CMK (cell line): ENCODE data around the gene MGMT.

Experiments used
- DNase-seq: peaks from one replicate; pipeline ENCODE4 v3.0.0-alpha.2; 2010; ENCODE audit warnings: low read depth

MGMT gene

DNA sequence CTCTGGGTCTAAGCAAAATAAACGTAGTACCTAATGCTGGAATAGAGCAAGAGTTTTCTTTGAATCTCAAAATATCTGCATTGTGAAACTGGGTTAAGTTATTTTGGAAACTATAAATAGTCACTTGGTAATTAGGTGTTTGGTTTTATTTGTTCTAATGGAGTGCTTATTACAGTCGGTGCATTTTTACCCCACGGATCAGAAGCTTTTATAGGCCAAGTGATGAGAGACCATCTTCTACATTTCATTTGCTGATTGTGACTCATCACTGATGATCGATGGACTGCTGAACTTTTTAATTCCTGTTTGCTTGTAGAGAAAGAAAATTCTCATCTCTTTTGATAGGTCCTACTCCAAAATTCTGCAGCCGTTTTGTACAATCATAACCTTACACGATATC, 28.2 kb downstream of the MGMT start:
- DNase-seq = no peak

DNA sequence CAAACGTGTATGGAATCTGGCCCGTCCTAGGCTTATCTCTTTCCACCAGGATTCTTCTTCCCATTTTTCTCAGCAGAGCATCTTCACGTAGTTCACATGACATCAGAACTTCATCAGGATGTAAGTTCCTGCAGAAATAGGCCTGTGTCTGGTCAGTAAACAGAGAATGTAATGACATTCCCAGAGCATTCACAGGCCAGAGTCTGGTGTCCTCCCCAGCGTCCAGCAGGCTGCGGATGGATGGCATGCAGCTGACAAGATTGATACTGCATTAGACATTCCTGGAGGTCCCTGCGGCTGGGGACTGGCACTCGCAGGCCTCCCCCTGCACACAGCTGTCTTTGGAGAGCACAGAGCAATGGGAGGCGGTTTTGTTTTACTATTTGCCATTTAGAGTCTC, 28.7 kb downstream of the MGMT start:
- no peak for DNase-seq

DNA sequence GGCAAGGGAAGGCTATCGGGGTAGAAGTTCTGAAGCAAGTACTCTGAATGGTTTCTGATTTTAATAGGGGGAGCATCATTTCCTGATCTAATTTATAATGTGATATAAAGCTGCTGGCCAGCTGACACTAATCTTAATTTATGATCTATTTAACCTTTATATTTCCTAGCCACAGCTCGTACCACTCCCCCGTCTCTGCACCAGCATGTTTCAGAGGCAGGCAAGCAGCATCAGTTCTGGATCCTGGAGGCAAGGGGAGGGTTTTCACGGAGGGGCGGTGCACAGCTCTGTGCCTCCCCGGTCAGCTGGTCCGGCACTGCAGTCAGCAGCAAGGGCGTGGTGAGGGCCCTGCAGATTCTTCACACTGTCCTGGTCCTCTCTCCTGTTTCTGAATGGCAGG, 30.0 kb downstream of the MGMT start:
- DNase-seq = no peak

DNA sequence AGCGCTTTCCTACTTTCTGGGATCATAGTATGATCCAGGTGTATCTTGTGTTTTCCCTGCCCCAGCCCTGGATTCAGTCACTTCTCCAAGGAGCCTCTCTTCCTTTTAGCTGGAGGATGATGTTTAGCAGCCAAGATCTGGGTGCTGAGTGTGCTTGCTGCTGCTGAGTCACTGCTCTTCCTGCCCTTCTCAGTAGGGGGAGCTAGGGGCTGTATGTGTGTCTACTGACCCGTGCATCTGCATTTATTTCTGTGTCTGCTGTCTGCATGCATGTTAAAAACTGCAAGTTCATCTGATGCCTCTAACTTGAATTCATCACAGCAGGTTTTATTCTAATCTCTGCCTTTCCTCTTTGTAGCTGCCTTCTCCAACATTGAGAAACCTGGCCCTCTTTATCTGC, 31.6 kb downstream of the MGMT start:
- no peak for DNase-seq

DNA sequence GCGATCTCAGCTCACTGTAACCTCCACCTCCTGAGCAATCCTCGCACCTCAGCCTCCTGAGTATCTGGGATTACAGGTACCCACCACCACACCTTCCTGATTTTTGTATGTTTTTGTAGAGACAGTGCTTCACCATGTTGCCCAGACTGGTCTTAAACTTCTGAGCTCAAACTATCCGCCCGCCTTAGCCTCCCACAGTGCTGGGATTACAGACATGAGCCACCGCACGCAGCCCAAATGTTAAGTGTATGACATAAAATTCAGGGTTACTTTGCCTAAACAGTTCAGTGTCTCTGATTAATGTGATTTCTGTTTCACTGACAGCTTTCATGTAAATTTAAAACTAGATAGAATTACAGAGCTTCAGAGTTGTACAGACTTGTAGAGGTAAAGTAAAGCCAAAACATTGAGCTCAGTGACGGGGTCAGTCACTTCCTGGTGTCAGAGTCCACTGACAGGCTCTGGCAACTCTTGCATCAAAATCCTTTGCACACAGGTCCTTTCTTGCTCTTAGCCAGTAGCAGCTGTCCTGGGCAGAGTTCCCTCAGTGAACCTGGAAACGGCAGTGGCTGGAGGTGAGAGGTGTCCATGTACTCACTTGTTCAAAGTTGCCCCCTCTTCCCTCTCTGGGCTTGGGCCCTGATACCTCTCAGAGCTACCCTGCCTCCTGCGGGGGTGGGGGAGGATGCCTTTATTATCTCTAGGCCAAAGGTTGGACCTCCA, 33.7 kb downstream of the MGMT start:
- DNase-seq = no peak

DNA sequence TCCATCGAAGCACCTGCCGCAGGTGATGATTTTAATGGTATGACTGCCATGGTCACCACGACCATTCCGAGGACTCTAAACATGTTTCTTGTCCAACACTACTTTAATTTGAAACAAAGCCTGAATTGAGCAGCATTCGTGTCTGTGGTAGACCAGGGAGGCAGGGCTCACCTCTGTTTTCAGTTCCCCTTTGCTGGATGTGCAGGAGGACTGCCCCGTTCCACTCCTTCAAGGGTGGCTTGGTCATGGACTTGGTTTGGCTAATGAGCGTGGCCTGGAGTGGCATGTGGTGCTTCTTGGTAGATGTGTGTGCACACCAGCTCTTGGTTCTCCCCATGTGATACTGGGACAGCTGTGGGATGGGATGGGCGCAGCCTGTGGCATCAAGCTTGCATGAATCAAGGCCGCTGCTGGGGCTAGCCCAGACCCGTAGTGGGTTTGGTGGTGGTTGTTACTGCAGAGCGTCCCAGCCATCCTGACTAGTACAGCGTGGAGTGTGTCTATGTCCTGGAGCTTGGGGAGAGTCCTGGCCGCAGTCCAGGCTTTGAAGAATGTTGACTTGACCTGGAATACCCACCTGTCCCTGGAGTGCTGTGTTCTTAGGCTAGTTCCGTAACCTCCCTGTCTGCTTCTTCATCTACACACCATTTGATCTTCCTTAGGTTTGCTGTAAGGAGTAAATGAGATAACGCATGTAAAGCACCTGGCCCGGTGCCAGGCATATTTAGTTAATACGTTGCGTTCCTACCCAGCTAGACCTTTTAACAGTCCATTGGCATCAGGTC, 34.8 kb downstream of the MGMT start:
- DNase-seq = no peak

DNA sequence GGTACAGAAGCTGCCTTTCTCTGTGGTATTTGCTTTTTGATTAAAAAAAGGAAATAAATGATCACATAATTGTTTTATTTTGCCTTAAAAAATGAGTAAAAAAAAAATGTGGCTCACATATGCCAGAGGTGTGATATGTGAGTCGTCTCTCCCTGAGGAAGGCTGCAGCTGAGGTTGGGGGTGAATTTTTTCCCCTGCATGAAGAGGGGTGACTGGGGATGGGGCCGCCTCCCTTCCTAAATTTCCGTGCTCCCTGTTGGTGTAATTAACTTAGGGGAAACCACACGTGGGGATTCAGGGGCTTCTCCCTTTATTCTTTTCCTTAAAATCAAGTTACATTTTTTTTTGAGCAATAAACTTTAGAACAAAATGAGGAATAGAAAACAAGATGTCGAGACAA, 35.4 kb downstream of the MGMT start:
- DNase-seq = no peak

DNA sequence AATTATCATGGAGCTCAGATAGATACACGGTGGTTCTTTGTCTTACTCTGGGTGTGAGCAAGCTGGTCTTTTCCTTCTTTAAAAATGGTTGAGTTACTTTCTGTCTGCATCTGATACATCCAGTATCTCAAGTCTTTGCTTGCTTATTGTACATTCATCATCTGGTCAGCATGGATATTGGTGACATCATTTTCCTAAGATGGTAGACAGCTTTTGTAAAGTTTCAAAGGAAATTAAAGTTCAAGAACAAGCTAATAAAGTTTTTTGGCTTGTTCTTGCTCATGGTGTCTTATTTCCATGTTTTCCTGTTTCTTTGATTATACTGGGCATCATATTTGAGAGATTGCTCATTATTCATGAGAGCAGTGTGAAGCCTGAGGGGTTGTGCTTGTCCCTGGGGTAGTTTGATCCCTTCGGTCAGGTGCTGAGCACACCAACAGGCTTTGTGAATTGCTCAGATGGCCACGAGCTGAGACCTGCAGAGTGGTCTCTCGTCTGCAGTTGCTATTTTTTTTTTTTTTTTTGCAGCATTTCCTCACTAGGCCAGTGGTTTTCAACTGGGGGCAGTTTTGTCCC, 38.5 kb downstream of the MGMT start:
- DNase-seq = no peak

DNA sequence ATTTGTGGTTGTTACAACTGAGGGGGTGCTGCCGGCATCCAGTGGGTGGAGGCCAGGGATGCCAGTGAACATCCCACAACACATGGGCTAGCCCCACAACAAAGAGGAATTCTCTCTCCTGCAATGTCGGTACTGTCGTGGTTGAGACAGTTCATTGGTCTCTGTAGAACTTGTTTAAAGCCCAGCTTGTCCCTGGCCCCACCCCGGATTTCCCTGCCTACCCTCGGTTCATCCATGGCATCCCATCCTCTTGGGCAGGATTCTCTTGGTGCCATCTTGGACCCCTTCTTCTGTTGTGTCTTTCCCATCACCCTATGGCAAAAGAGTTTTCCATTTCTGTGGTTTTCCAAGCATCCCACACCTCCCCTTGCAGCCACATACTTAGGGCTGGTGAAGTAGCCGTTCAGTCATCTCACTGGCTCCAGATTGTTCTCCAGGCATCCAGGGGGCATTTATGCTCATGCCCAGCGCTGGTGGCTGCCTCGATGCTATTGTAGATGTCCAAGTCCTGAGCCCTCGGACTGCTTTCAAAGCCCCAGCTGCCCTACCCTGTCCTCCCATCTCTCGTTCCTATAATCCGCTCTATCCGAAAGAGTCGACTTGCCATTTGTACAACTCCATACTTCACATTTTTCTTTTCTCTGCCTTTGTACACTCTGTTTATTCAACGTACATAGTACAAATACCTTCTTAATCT, 39.2 kb downstream of the MGMT start:
- no peak for DNase-seq

DNA sequence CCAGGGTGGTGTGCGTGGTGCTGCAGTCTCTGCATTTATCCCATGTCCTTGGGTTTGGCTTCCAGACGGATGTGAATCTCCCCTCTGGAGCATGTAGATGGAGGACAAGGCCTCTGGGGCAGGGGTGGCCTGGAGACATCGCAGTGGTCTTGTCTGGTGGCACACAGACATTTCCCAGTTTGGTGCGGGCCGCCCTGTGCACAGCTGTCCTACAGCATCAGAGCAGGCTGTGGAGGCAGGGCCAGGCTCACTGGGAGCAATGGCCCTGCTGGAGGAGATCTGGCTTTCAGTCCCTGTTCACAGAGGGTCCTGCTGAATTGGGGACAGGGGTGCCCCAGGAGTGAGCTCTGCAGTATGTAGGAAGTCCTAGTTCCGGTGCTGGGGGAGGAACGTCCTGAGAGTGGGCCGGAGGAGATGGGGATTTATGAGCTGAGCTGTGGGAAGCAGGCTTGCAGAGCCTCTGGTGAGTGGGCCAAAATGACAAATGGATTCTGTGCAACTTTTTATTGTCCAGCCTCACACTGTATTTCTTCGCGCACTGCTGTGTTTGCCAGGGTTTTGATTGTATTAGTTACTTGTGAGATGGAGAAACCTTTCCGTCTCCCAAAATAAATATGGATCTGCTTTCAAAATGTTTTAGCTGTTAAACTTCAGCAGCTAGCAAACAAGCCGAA, 40.3 kb downstream of the MGMT start:
- no peak for DNase-seq

DNA sequence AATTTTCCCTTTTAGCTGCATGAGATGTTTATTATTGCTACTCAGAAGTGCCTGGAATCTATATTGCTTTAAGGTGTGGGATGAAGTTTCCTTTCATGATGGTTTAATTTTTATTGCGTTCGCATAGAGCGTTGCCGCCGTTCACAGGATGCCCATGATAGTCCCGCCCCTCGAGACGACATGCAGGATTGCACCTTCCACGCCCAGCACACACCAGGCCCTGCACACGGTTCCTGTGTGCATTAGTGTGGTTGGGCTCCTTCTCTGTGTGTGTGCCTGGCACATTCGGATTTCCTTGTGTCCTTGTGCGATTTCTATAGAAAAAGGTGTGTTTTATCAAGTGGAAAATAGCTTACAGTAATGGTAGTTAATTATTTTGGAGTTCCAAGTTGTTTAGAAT, 42.1 kb downstream of the MGMT start:
- DNase-seq = no peak

DNA sequence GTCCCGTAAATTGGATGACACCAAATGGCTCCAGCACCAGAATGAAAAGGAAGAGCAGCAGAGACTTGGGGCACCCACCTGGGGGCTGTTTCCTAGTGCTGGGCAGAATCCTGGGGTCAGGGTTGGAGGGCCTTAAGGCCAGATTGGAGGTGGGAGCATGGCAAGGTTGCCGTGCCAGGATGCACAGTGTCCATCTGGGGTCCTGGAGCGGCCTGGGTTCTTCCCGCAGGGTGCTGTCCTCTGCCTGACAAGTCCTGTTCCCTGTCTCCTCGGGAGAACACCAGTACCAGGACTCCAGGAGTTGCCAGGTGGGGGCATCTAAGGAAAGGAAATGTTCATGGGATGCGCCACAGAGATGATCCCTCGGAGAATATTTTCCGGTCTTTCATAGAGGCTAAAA, 42.8 kb downstream of the MGMT start:
- no peak for DNase-seq

DNA sequence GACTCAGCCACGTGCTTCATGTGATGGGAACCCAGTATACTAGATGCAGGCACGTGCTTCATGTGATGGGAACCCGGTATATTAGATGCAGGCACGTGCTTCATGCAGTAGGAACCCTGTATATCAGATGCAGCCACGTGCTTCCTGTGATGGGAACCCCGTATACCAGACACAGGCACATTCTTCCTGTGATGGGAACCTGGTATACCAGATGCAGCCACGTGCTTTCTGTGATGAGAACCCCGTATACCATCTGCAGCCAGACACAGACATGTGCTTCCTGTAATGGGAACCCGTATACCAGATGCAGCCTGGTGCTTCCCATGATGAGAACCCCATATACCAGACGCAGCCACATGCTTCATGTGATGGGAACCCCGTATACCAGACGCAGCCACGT, 44.0 kb downstream of the MGMT start:
- DNase-seq = no peak

DNA sequence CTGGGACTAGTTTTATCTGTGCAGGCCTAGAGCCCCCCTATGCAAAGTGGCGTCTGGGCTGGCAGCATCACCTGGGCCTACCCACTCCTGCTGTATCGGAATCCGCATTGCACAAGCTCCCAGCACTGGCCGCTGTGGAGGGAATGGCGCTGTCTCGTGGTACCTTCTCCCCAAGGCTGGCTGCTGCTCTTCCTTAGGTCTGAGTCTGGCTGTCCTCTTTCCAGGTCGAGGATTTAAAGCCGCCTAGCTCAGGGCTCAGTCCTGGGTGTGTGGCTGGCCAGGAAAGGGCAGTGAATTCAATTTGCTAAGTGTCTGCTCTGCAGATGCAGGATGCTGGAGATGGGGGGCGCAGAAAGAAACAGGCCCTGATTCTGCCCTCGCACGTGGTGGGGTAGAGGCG, 44.7 kb downstream of the MGMT start:
- no peak for DNase-seq

DNA sequence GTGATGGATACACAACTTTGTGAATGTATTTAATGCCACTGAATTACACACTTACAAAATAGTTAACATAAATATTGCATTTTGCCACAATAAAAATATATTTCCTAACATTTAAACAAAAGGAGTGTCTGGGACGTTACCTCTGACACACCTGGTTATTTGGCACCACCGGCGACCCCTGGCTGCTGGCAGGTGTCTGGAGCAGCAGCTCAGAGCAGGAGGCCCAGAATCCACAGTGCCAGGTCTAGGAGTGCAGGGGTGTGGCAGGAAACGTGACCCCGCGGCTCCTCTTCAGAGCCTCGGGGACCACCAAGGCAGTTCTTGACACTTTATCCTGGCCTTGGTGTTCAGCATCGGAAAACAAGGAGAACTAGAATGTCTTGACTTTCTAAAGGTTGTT, 46.3 kb downstream of the MGMT start:
- no peak for DNase-seq

DNA sequence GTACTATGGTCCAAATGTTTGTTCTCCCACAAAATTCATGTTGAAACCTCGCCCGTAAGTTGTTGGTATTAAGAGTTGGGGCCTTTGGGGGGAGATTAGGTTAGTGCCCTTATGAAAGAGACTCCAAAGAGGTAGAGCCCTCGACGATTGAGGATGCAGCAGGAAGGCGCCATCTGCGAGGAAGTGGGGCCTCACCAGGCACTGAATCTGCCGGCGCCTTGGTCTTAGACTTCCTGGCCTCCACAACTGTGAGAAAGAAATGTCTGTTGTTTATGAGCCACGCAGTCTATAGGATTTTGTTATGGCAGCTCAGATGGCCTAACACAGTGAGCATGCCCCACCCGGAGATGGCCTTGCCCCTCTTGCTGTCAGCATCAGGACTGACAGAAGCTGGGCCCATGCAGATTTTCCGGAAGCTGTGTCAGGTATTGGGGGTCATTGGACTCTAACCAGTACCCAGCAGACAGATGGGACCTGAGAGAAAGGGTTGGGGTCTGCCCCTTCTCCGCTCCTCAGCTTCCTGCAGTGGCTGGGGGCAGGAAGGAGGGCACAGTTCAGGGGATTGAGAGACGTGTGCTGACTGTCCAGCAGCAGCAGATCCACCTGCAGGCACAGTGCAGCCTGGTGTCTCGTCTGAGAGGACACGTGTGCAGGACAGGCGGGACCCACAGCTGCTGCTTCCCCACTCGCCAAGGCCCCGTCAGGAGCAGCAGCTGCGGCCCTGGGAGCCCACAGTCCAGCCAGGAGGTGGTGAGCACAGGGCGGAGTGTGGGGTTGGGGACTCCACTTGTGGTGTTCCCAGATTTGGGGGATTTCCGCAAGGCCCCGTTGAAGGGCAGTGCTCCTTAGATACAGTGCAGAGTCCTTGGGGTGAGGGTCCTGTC, 47.8 kb downstream of the MGMT start:
- no peak for DNase-seq

DNA sequence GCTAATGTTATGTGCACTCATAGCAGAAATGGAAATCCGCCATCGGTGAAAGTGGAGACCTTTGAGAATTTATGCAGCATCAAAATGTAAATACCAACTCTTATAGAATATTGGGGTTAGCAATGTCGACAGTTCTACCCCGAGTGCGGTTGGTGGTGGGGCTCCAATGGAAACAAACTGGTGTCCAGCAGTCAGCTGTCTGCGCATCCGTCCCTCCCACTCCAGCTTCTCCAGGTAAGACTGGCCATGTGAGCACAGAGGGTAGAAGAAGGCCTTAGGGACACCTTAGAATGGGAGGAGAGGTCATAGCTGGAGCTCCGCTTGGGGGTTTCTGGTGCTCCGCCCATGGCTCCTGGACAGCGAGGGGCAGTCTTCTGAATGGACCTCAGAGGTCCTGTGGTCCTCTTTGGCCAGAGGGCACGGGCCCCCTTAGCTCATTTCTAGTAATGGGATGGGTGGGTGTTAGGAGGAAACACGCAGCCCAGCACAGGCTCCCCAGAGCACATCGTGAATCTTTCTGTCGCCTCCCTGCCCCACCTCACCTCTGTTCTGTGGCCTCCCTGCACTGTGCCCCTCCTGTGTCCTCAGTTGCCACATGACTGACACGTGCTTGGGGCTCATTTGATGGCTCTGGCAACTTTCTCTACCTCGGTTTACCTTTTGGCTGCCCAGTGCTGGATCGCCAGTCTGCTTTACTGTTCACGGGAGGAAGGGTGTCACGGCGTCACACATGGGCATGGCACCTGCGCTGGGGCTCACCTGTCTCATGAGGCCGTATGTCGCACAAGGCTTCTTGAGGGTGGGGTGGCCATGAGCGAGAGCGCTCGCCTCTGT, 50.0 kb downstream of the MGMT start:
- no peak for DNase-seq

DNA sequence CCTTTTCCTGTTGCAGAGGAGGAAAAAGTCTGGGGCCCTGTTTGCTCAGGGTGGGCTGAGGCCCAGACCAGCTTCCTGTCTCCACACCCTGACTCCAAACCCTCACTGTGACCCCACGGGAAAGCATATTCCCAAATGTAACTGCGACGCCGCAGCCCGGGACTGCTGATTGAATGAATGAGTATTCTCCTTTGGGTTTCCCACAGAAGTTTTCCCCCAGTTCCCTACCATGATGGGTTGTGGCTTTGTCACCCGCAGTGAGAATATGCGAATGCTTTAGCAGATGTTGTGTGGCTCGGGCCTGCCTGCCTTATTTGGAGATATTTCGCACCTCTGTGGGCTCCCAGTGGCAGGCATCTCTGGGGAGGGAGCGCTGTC, 50.6 kb downstream of the MGMT start:
- DNase-seq = no peak

DNA sequence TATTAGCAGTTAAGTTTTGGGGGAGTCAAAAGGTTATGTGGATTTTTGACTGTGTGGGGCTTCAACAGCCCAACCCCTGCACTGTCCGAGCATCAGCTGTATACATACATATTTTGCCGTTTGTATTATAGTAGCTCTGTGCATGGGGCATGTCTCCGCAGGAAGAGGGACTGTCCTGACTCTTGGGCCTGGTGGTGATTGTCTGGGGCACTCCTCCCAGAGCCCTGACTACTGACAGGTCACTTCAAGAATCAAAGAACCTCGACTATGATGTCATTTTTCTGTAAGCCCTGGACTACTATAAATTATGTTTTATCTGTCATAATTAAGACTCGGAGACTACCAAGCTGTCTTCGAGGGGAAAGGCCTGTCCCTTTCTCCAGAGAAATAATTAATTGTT, 51.8 kb downstream of the MGMT start:
- no peak for DNase-seq

DNA sequence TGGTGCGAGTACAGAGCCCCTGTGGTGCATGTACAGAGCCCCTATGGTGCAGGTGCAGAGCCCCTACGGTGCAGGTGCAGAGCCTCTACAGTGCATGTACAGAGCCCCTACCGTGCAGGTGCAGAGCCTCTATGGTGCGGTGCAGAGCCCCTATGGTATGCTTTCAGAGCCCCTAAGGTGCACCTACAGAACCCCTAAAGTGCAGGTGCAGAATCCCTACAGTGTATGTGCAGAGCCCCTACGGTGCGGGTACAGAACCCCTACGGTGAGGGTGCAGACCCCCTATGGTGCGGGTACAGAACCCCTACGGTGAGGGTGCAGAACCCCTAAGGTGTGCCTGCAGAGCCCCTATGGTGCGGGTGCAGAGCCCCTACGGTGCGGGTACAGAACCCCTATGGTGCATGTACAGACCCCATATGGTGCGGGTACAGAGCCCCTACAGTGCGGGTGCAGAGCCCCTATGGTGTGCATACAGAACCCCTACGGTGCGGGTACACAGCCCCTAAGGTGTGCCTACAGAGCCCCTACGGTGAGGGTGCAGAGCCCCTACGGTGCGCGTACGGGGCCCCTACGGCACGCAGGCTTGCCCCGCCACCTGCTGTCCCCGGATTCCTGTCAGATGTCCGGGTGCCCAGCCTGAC, 53.5 kb downstream of the MGMT start:
- no peak for DNase-seq
